Sigmoid colon (tissue), 7 donors: ENCODE data around the gene FOLR3. TPM values are rescaled to one million over a fixed set of nuclear protein-coding genes. Genes with fewer than 3 reads are reported as not detected.
"Not testable (repeated sequence)": the region's sequence is repeated elsewhere in the genome, so short reads cannot be mapped to it uniquely, and the experiment has no call there.

Experiments
- DNase-seq: peaks from one replicate; pipeline ENCODE4 v3.0.0-alpha.2; 2019
- H3K27ac ChIP-seq, 4 donors: fragments of 200-600 bp; sonication (generic); one replicate each; pipeline ENCODE4 v1.5.1; 2016 to 2019; ENCODE audit warnings: mild to moderate bottlenecking in 1 of 4
- H3K27me3 ChIP-seq, 3 donors: fragments of 200-600 bp; sonication (generic); one replicate each; pipeline ENCODE4 v1.5.1; 2019; ENCODE audit warnings: mild to moderate bottlenecking in 1 of 3
- H3K36me3 ChIP-seq, 4 donors: fragments of 200-600 bp; sonication (generic); one replicate each; pipeline ENCODE4 v1.5.1; 2016 to 2019
- H3K4me1 ChIP-seq, 4 donors: fragments of 200-600 bp; sonication (generic); one replicate each; pipeline ENCODE4 v1.5.1; 2017 to 2019
- H3K4me3 ChIP-seq, 4 donors: fragments of 200-600 bp; sonication (generic); one replicate each; pipeline ENCODE4 v1.5.1; 2017 to 2019; ENCODE audit warnings: mild to moderate bottlenecking in 2 of 4, moderate library complexity in 1 of 4
- H3K9me3 ChIP-seq, 4 donors: fragments of 200-600 bp in 3 of 4; sonication (generic) in 3 of 4; one replicate each; pipeline versions ENCODE4 v1.5.1 to v1.6.1; 2013 to 2019
- EP300 ChIP-seq, 4 donors: sonication (generic); formaldehyde crosslinking; IDR thresholded peaks; one replicate each; pipeline ENCODE4 v1.6.1; 2017; ENCODE audit warnings: antibody characterized with exemption in 4 of 4
- POLR2A ChIP-seq, 2 donors: fragments of 450-650 bp; IDR thresholded peaks; one replicate each; pipeline ENCODE4 v1.6.1; 2016; ENCODE audit warnings: antibody characterized with exemption in 2 of 2, mild to moderate bottlenecking in 2 of 2, moderate library complexity in 2 of 2
- POLR2AphosphoS5 ChIP-seq, 4 donors: sonication (generic); formaldehyde crosslinking; IDR thresholded peaks; one replicate each; pipeline ENCODE4 v1.6.1; 2017; ENCODE audit warnings: antibody characterized with exemption in 4 of 4
- WGBS, 2 donors: extraction: QIAGEN DNeasy Blood & Tissue Kit; methylation state at CpG; one replicate each; pipeline ENCODE4 v1.1.7; 2013; 5-methylcytosine and 5-hydroxymethylcytosine counted together
- intact Hi-C: fragments of 100-400 bp; cut with DNase I; formaldehyde crosslinking; loops from one replicate; pipeline ENCODE4 v1.15.1; 2023
- polyA plus RNA-seq, 3 donors: library from polyadenylated mRNA; stranded (reverse); fragments of 200-250 nt; gene quantifications; one replicate each; pipeline ENCODE4 v1.2.3, GENCODE V29; 2013
- total RNA-seq, 4 donors: library from RNA; depleted of rRNA; stranded (reverse); fragments of >200 nt; gene quantifications; one replicate each; pipeline ENCODE4 v1.1.0, GENCODE V29; 2016
- TF ChIP-seq, protein P1 (sequence below), 4 experiments: fragments of 450-650 bp in 3 of 4; fragments of 200-600 bp in 1 of 4; IDR thresholded peaks; one replicate each; pipeline ENCODE4 v1.5.1; 2016 to 2019; ENCODE audit warnings: antibody characterized with exemption in 4 of 4, mild to moderate bottlenecking in 3 of 4, moderate library complexity in 2 of 4
- donor health status: healthy with polysubstance abuse.
- donor health status: Bipolar disorder and iron deficiency.
- donor health status: healthy.

FOLR3 gene
- total and polyA plus RNA-seq, 7 donors, result 0.16 TPM; not detected in 6

DNA sequence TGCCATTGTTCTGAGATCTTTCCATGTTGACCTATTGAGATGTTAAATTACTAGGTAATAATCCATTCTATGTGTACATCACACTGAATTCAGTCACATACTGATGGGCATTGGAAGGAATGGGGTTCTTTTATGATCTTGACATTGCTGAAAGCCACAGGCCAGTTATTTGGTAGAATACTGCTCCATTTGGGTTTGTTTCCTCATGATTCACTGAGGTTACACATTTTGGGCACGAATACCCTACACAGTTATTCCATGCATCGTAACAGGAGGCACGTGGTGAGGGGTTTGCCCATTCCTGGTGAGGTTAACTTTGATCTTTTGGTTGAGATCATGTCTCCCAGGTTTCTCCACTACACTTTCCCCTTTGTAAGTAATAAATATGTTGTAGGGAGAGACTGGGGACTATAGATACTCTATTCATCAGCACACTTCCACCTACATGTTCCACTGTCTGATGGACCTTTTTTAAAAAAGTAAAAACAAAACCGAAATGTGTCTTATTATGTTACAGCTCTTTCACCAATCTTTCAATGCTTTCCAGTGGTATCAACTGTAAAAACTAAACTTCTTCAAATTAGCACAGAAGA is 44.4 kb downstream of the FOLR3 start:
- no peak for DNase-seq
- 79 to 84% methylated on average over 4 of the region's 4 CpGs for WGBS, 2 donors
- TF ChIP-seq, protein P1, sequence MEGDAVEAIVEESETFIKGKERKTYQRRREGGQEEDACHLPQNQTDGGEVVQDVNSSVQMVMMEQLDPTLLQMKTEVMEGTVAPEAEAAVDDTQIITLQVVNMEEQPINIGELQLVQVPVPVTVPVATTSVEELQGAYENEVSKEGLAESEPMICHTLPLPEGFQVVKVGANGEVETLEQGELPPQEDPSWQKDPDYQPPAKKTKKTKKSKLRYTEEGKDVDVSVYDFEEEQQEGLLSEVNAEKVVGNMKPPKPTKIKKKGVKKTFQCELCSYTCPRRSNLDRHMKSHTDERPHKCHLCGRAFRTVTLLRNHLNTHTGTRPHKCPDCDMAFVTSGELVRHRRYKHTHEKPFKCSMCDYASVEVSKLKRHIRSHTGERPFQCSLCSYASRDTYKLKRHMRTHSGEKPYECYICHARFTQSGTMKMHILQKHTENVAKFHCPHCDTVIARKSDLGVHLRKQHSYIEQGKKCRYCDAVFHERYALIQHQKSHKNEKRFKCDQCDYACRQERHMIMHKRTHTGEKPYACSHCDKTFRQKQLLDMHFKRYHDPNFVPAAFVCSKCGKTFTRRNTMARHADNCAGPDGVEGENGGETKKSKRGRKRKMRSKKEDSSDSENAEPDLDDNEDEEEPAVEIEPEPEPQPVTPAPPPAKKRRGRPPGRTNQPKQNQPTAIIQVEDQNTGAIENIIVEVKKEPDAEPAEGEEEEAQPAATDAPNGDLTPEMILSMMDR (IDR thresholded peaks at IDR 0.05), result no peak
- no peak for TF ChIP-seq POLR2AphosphoS5 (IDR thresholded peaks at IDR 0.05)
- TF ChIP-seq EP300 (IDR thresholded peaks at IDR 0.05), result no peak
- TF ChIP-seq POLR2A (IDR thresholded peaks at IDR 0.05), result no peak
- no peaks in the 10 kb centered on the region for H3K9me3 ChIP-seq
- H3K27me3 ChIP-seq, result peaks cover 0 to 4% (median 0%) of the 10 kb centered on the region in 3 donors
- no peak overlapping the region for H3K4me3 ChIP-seq
- H3K4me1 ChIP-seq, result peaks cover 0 to 4% (median 0%) of the 10 kb centered on the region in 4 donors
- intact Hi-C loops, result loop anchor here (10.0 kb wide), 1 partner anchor 55 kb away; no protein-coding TSS in a partner anchor
- H3K27ac ChIP-seq, result no peak overlapping the region
- H3K36me3 ChIP-seq, result no peaks in the 10 kb centered on the region

DNA sequence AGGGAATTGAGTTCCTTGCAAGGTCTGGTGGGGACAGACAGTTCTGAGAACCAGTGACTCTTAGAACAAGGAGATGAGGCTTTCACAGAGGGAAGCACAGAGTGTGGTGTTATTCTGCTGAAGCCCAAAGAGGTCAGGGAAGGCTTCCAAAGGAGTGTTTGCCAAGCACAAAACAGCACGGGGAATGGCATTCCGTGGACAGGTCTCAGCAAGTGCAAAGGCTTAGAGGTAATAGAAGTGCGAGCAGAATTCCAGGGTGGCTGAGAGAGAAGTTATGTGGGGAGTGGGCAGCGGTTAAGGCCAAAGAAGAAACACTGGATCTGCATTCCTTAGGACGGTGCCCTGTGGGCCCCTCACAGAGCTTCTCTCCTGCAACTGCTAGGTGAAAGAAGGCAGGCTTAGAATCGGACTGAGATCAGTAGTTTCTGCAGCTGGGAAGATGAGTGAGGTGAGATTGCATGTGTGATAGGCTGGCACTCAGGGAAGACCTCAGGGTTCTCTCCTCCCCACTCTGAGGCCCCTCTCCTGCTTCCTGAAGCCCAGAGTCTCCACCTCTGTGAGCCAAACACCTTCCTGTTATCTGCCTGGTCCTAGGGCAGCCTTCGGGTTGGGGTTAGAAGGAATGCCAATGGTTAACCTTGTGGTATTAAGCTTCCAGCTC is 45.5 kb downstream of the FOLR3 start:
- H3K36me3 ChIP-seq, DNase-seq, H3K4me1 ChIP-seq, H3K4me3 ChIP-seq, H3K9me3 ChIP-seq, H3K27ac ChIP-seq, H3K27me3 ChIP-seq: not testable (repeated sequence)
- intact Hi-C loops, result loop anchor here (10.0 kb wide), 1 partner anchor 54 kb away; no protein-coding TSS in a partner anchor
- WGBS, 2 donors, result 71 to 73% methylated on average over 7 of the region's 7 CpGs

DNA sequence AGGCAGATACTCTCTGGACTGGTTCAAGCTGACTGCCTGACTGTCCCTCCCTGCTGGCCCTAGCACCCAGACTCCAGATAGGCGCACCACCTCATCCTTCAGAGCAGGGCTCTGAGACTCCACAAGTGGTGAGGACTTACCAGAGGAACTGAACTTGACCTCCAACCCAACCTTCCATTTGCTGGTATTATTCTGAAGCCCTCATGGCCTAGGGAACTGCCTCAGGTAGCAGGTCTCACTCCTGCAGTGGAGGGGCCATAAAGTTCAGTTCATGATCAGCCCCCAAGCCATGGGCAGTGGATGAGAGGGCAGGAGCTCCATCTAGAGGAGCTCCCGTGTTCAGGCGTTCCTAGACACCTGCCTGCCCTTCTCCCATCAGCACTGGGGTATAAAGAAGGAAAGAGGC is 46.0 kb downstream of the FOLR3 start:
- WGBS, 2 donors, result 59 to 69% methylated on average over 3 of the region's 3 CpGs
- not testable (repeated sequence) for H3K4me3 ChIP-seq, DNase-seq, H3K9me3 ChIP-seq, H3K36me3 ChIP-seq, H3K27ac ChIP-seq, H3K4me1 ChIP-seq, H3K27me3 ChIP-seq
- intact Hi-C loops, result loop anchor here (10.0 kb wide), 1 partner anchor 53 kb away; no protein-coding TSS in a partner anchor

DNA sequence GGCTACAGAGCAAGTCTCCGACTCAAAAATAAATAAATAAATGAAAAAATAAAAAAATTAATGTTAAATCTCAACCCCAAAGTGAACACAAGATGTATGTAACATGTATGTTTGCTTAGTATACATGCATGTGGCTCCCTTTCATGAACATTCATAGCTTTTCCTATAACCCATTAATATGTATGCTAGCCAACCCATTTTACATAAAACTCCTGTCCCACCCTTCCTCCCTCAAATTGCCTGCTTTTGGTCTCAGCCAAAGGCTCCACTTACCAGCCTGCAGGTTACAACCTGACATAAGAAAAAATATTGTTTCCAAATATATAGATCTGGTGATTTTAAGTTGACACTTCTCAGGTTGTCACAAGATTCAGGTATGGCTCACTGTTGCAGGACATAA is 52.7 kb downstream of the FOLR3 start:
- Histone ChIP-seq H3K9me3 (no peaks in the 10 kb centered on the region), H3K36me3 (no peaks in the 10 kb centered on the region), H3K4me3 (no peak overlapping the region), H3K27me3 (no peaks in the 10 kb centered on the region), H3K4me1 (peaks cover 0 to 3% (median 0%) of the 10 kb centered on the region in 4 donors), H3K27ac (no peak overlapping the region)
- 84 to 92% methylated on average over 1 of the region's 1 CpG for WGBS, 2 donors
- intact Hi-C loops, result loop anchor here (10.0 kb wide), 1 partner anchor 47 kb away; no protein-coding TSS in a partner anchor
- no peak for DNase-seq
- TF ChIP-seq EP300 (IDR thresholded peaks at IDR 0.05) (no peak), POLR2A (IDR thresholded peaks at IDR 0.05) (no peak), POLR2AphosphoS5 (IDR thresholded peaks at IDR 0.05) (no peak)
- TF ChIP-seq, protein P1 (IDR thresholded peaks at IDR 0.05), result no peak

Other genes with a start within 250 kb of the FOLR3 start
- gene XNDC1N, start 207.1 kb upstream of the FOLR3 start, total RNA-seq, result 1 to 10 TPM; 6.3 to 10.0 (median 8.2) TPM
- 1 to 10 TPM; 1.8 to 5.6 (median 1.8) TPM for gene XNDC1N, start 207.1 kb upstream of the FOLR3 start, polyA plus RNA-seq
- 10 to 100 TPM; 25.2 to 34.6 (median 25.3) TPM for gene RNF121, start 206.7 kb upstream of the FOLR3 start, total RNA-seq
- 10 to 100 TPM in 2 of 3 donors, 1 to 10 TPM in 1; 7.2 to 27.2 (median 11.3) TPM for gene RNF121, start 206.7 kb upstream of the FOLR3 start, polyA plus RNA-seq
- gene IL18BP, start 136.8 kb upstream of the FOLR3 start, total RNA-seq, result 1 to 10 TPM; 2.5 to 7.5 (median 5.1) TPM
- gene IL18BP, start 136.8 kb upstream of the FOLR3 start, polyA plus RNA-seq, result 10 to 100 TPM in 1 of 3 donors, 1 to 10 TPM in 2; 4.8 to 21.3 (median 6.0) TPM
- 100 to 1,000 TPM; 249 to 343 (median 265) TPM for gene NUMA1, start 55.2 kb upstream of the FOLR3 start, total RNA-seq
- gene NUMA1, start 55.2 kb upstream of the FOLR3 start, polyA plus RNA-seq, result 100 to 1,000 TPM in 2 of 3 donors, 10 to 100 TPM in 1; 99.1 to 176 (median 109) TPM
- 10 to 100 TPM in 1 of 4 donors, 1 to 10 TPM in 3; 3.2 to 14.8 (median 6.4) TPM for gene LRRC51, start 54.9 kb upstream of the FOLR3 start, total RNA-seq
- 10 to 100 TPM in 2 of 3 donors, 1 to 10 TPM in 1; 4.6 to 12.3 (median 10.8) TPM for gene LRRC51, start 54.9 kb upstream of the FOLR3 start, polyA plus RNA-seq
- 100 to 1,000 TPM in 3 of 4 donors, 10 to 100 TPM in 1; 87.2 to 123 (median 120) TPM for gene LAMTOR1, start 32.4 kb upstream of the FOLR3 start, total RNA-seq
- 100 to 1,000 TPM; 132 to 256 (median 228) TPM for gene LAMTOR1, start 32.4 kb upstream of the FOLR3 start, polyA plus RNA-seq
- not detected for gene TOMT, start 29.8 kb upstream of the FOLR3 start, total RNA-seq
- gene TOMT, start 29.8 kb upstream of the FOLR3 start, polyA plus RNA-seq, result not detected
- 10 to 100 TPM; 48.5 to 77.1 (median 57.8) TPM for gene ANAPC15, start 23.0 kb upstream of the FOLR3 start, total RNA-seq
- gene ANAPC15, start 23.0 kb upstream of the FOLR3 start, polyA plus RNA-seq, result 10 to 100 TPM; 84.5 to 93.1 (median 89.0) TPM
- gene FOLR1, start 56.4 kb downstream of the FOLR3 start, total RNA-seq, result under 1 TPM in 1 of 4 donors, not detected in 3; 0.71 TPM
- under 1 TPM in 1 of 3 donors, not detected in 2; 0.15 TPM for gene FOLR1, start 56.4 kb downstream of the FOLR3 start, polyA plus RNA-seq
- 10 to 100 TPM; 14.7 to 61.7 (median 42.9) TPM for gene FOLR2, start 81.1 kb downstream of the FOLR3 start, total RNA-seq
- gene FOLR2, start 81.1 kb downstream of the FOLR3 start, polyA plus RNA-seq, result 10 to 100 TPM; 14.1 to 27.0 (median 17.4) TPM
- 100 to 1,000 TPM in 1 of 4 donors, 10 to 100 TPM in 3; 66.6 to 195 (median 77.5) TPM for gene INPPL1, start 89.0 kb downstream of the FOLR3 start, total RNA-seq
- gene INPPL1, start 89.0 kb downstream of the FOLR3 start, polyA plus RNA-seq, result 10 to 100 TPM; 30.0 to 96.5 (median 32.6) TPM
- 1 to 10 TPM in 1 of 4 donors, under 1 TPM in 2, not detected in 1; 0.41 to 2.9 (median 0.82) TPM for gene PHOX2A, start 108.5 kb downstream of the FOLR3 start, total RNA-seq
- gene PHOX2A, start 108.5 kb downstream of the FOLR3 start, polyA plus RNA-seq, result 1 to 10 TPM in 1 of 3 donors, not detected in 2; 1.7 TPM